Liver (tissue), 3 donors: ENCODE data around the gene VPS29.

ENCODE experiments used
- CTCF ChIP-seq: fragments of 150-350 bp; IDR thresholded peaks from 2 replicates; pipeline ENCODE4 v1.5.1; 2017; ENCODE audit warnings: improper control_type of control experiment, low read depth, low read length; ENCODE audit not compliant: missing input control
- RAD21 ChIP-seq, 2 donors: IDR thresholded peaks; 2 replicates each; pipeline ENCODE4 v1.6.1; 2016; ENCODE audit warnings: antibody characterized with exemption in 2 of 2, mild to moderate bottlenecking in 2 of 2
- REST ChIP-seq: IDR thresholded peaks from 2 replicates; pipeline ENCODE4 v1.6.1; 2016; ENCODE audit warnings: antibody characterized with exemption, mild to moderate bottlenecking
- TF ChIP-seq, protein P1 (sequence below): IDR thresholded peaks from 2 replicates; pipeline ENCODE4 v1.6.1; 2016; ENCODE audit warnings: antibody characterized with exemption
- donor health status: healthy.
- donor health status: healthy.

DNA sequence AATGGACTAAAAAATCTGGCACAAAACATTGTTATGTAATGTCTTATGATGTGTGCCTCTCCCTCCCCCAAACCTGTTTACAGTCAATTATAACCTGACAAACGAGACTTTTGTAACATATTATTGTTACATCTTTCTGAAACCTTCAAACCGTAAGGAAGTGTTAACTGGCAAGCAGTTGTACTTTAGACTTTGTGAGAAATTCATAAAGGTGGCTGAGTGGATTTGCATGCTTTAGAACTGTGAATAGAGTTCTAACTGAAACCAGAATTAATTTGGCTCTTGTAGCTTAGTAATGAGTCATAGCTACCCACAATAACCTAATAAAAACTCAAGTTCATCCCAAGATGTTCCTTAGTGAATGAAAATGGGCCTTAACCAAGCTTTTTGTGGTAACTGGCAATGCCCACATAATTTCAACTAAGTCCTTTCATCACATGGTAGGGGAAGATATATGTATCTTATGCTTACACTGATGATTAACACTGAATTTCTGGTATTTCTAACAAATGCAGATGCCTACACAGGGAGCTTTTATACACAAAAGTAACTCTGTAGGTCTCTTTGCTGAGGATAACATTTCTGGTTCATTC is 29.9 kb upstream of the VPS29 start:
- TF ChIP-seq CTCF (no peak), REST (no peak), RAD21 (IDR thresholded peaks at IDR 0.05) (no peak)
- TF ChIP-seq, protein P1, sequence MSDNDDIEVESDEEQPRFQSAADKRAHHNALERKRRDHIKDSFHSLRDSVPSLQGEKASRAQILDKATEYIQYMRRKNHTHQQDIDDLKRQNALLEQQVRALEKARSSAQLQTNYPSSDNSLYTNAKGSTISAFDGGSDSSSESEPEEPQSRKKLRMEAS, result no peak
